K562 (cell line): ENCODE results near the gene KLRC4. TPM values are rescaled to one million over a fixed set of nuclear protein-coding genes. Genes with fewer than 3 reads are reported as not detected.

Experiments used
- ATAC-seq: fragments of 200-7000 bp; cut with Tn5 transposase; 3 replicates; pipeline ENCODE4 v1.9.1; 2020; ENCODE audit warnings: moderate library complexity
- BruUV-seq: library from RNA; stranded (reverse); fragments of 400-500 nt; replicated peaks from 2 replicates; lab custom pipeline; 2021; lab: Mats Ljungman, UMichigan
- CTCF ChIA-PET: fragments of 300-600 bp; formaldehyde crosslinking; extraction: SDS; loops from one replicate; lab custom pipeline; 2021; ENCODE audit warnings: low intra/inter-chr PET ratio; lab: Yijun Ruan, JAX
- POLR2A ChIA-PET: fragments of 300-600, 350-650 bp; sonication (Branson Sonifier 250); formaldehyde crosslinking; extraction: SDS; loops from one replicate; lab custom pipeline; 2021; ENCODE audit warnings: antibody characterized with exemption, inconsistent platforms; lab: Yijun Ruan, JAX
- DNase-seq, 4 experiments: peaks; one replicate each; pipeline versions ENCODE4 v3.0.0 to v3.0.0-alpha.2; 2011 to 2018; ENCODE audit warnings: low spot score in 3 of 4, mixed read lengths in 3 of 4; ENCODE audit errors: extremely low read depth in 1 of 4
- FAIRE-seq: peaks from 2 replicates; lab custom pipeline; 2011; peaks lifted over from hg19 to GRCh38; lab: Jason Lieb, UNC
- H2AFZ ChIP-seq: 2 replicates; pipeline ENCODE4 v1.6.0; 2011; ENCODE audit warnings: low read depth, low read length, control low read depth, inconsistent platforms
- H3K27ac ChIP-seq: fragments of 200-600 bp; 3 replicates; pipeline ENCODE4 v1.8.0; 2011; ENCODE audit warnings: low read depth, mild to moderate bottlenecking, control low read depth, inconsistent platforms, low read length, moderate library complexity, mixed read lengths; ENCODE audit errors: extremely low read depth
- H3K27me3 ChIP-seq, 2 experiments: fragments of 300-600 bp in 1 of 2; 2 replicates in 1 of 2; 3 replicates in 1 of 2; pipeline versions ENCODE4 v1.6.0 to v1.8.0; 2011; ENCODE audit warnings: inconsistent platforms in 2 of 2, low read length in 2 of 2, mild to moderate bottlenecking in 1 of 2, mixed read lengths in 1 of 2, moderate library complexity in 1 of 2; ENCODE audit not compliant: control insufficient read depth in 2 of 2, insufficient read depth in 2 of 2
- H3K36me3 ChIP-seq: fragments of 300-600 bp; 3 replicates; pipeline ENCODE4 v1.8.0; 2011; ENCODE audit warnings: mild to moderate bottlenecking, low read length, inconsistent platforms; ENCODE audit not compliant: control insufficient read depth, insufficient read depth
- H3K4me1 ChIP-seq, 2 experiments: fragments of 200-600 bp in 1 of 2; replicated peaks in 1 of 2; 2 replicates in 1 of 2; 3 replicates in 1 of 2; pipeline versions ENCODE4 v1.5.1 to v1.8.0; 2011; ENCODE audit warnings: inconsistent platforms in 2 of 2, low read length in 2 of 2, mild to moderate bottlenecking in 1 of 2, mixed read lengths in 1 of 2, moderate library complexity in 1 of 2; ENCODE audit not compliant: control insufficient read depth in 2 of 2, insufficient read depth in 2 of 2
- H3K4me2 ChIP-seq: 2 replicates; pipeline ENCODE4 v1.6.1; 2011; ENCODE audit warnings: low read length, control low read depth, inconsistent platforms, mixed read lengths; ENCODE audit not compliant: insufficient read depth
- H3K4me3 ChIP-seq: fragments of 200-600 bp; sonication (generic), shearing (Covaris generic); 2 replicates; pipeline ENCODE4 v1.5.1; 2016; ENCODE audit warnings: control low read depth, inconsistent platforms
- H3K79me2 ChIP-seq: fragments of 200-600 bp; 3 replicates; pipeline ENCODE4 v1.8.0; 2011; ENCODE audit warnings: low read length, inconsistent platforms; ENCODE audit not compliant: control insufficient read depth, insufficient read depth
- H3K9ac ChIP-seq, 2 experiments: 2 replicates each; pipeline versions ENCODE4 v1.6.0 to v1.6.1; 2011; ENCODE audit warnings: low read depth in 2 of 2, low read length in 2 of 2, control low read depth in 1 of 2, inconsistent platforms in 1 of 2, mild to moderate bottlenecking in 1 of 2, mixed read lengths in 1 of 2; ENCODE audit not compliant: insufficient read depth in 1 of 2
- H3K9me1 ChIP-seq: one replicate; pipeline ENCODE4 v1.6.0; 2011; ENCODE audit warnings: inconsistent platforms, mild to moderate bottlenecking, low read length, moderate library complexity; ENCODE audit not compliant: control insufficient read depth, insufficient read depth
- H3K9me3 ChIP-seq: replicated peaks from 2 replicates; pipeline ENCODE4 v1.5.1; 2011; ENCODE audit warnings: low read depth, low read length, inconsistent platforms; ENCODE audit not compliant: control insufficient read depth, insufficient read depth
- H4K20me1 ChIP-seq: replicated peaks from 2 replicates; pipeline ENCODE4 v1.6.1; 2011; ENCODE audit warnings: low read length, inconsistent platforms, mixed read lengths; ENCODE audit not compliant: control insufficient read depth, insufficient read depth
- AFF1 ChIP-seq, 2 experiments: fragments of 450-650 bp; IDR thresholded peaks; 2 replicates each; pipeline ENCODE4 v1.6.1; 2018; ENCODE audit warnings: mild to moderate bottlenecking in 2 of 2, low read depth in 1 of 2; ENCODE audit not compliant: partially characterized antibody in 2 of 2
- ARID3A ChIP-seq: IDR thresholded peaks from 2 replicates; pipeline ENCODE4 v1.6.1; 2012; ENCODE audit warnings: low read depth, low read length, improper control_type of control experiment, borderline replicate concordance
- ATF7 ChIP-seq: fragments of 450-650 bp; IDR thresholded peaks from 2 replicates; pipeline ENCODE4 v1.7.1; 2014; ENCODE audit warnings: mild to moderate bottlenecking, moderate library complexity
- MXI1 ChIP-seq: IDR thresholded peaks from 2 replicates; pipeline ENCODE4 v1.6.1; 2011; ENCODE audit warnings: low read depth, mild to moderate bottlenecking, improper control_type of control experiment, low read length
- NCOA6 ChIP-seq: fragments of 450-650 bp; IDR thresholded peaks from 2 replicates; pipeline ENCODE4 v1.6.1; 2017; ENCODE audit warnings: mild to moderate bottlenecking
- NFRKB ChIP-seq: fragments of 450-650 bp; IDR thresholded peaks from 2 replicates; pipeline ENCODE4 v1.6.1; 2016; ENCODE audit warnings: low read depth
- PTBP1 ChIP-seq: fragments of 200-400 bp; formaldehyde crosslinking; IDR thresholded peaks from 2 replicates; pipeline ENCODE4 v1.6.1; 2017; ENCODE audit warnings: low read depth, low read length
- SRSF9 ChIP-seq: fragments of 200-400 bp; formaldehyde crosslinking; IDR thresholded peaks from 2 replicates; pipeline ENCODE4 v1.6.1; 2017; ENCODE audit warnings: low read depth, low read length, borderline replicate concordance
- ZBTB2 ChIP-seq: fragments of 450-650 bp; IDR thresholded peaks from 2 replicates; pipeline ENCODE4 v1.6.1; 2016; ENCODE audit warnings: antibody characterized with exemption
- ZNF143 ChIP-seq: sonication (generic); formaldehyde crosslinking; IDR thresholded peaks from 2 replicates; pipeline ENCODE4 v1.9.0; 2022; ENCODE audit warnings: mild to moderate bottlenecking, missing genetic modification reagents
- ZNF174 ChIP-seq: fragments of 250-450 bp; sonication (Bioruptor Pico); IDR thresholded peaks from 2 replicates; pipeline ENCODE4 v1.4.0; 2020; ENCODE audit warnings: mild to moderate bottlenecking
- ZNF699 ChIP-seq: fragments of 250-450 bp; sonication (Bioruptor Pico); IDR thresholded peaks from 2 replicates; pipeline ENCODE4 v1.8.0; 2021; ENCODE audit warnings: mild to moderate bottlenecking, moderate library complexity; ENCODE audit not compliant: insufficient replicate concordance
- ZSCAN32 ChIP-seq: fragments of 450-650 bp; formaldehyde crosslinking; IDR thresholded peaks from 2 replicates; pipeline ENCODE4 v1.4.0; 2020; ENCODE audit warnings: mild to moderate bottlenecking, moderate library complexity
- WGBS: fragments of 100-300 bp; shearing (Covaris generic); methylation state at CpG from one replicate; pipeline ENCODE4 v1.1.6; 2016; ENCODE audit warnings: low coverage, mixed read lengths; ENCODE audit not compliant: insufficient coverage; ENCODE audit errors: missing lambda C conversion rate; 5-methylcytosine and 5-hydroxymethylcytosine counted together
- in situ Hi-C: fragments of 300-500 bp; cut with MboI; formaldehyde crosslinking; loops from 4 replicates; pipeline ENCODE4 v1.15.0; 2018; ENCODE audit warnings: inconsistent platforms, mixed read lengths
- intact Hi-C: fragments of 100-400 bp; cut with micrococcal nuclease; formaldehyde crosslinking; loops from 2 replicates; pipeline ENCODE4 v1.14.2; 2022
- polyA plus RNA-seq, 8 experiments: library from polyadenylated mRNA; depleted of rRNA in 4 of 8; stranded (reverse) in 5 of 8; unstranded in 3 of 8; fragments of >200 nt; fragmentation: Nextera tagmentation in 2 of 8; fragmentation: Illumina TruSeq in 1 of 8; extraction: Ambion mirVana in 2 of 8; extraction: Trizol in 1 of 8; gene quantifications; 2 replicates each; pipeline versions ENCODE4 v1.2.1 to v1.2.3, GENCODE V29; 2011 to 2014; ENCODE audit warnings: inconsistent platforms in 1 of 8, missing spikeins in 1 of 8
- total RNA-seq, 7 experiments: library from RNA; depleted of rRNA in 6 of 7; stranded (reverse); fragments of >200 nt in 6 of 7; fragmentation: Illumina TruSeq in 2 of 7; extraction: Trizol in 2 of 7; gene quantifications; 2 replicates each; pipeline versions ENCODE4 v1.2.1 to v1.2.3, GENCODE V29; 2011 to 2021; ENCODE audit warnings: low replicate concordance in 1 of 7
- TF ChIP-seq, protein P1 (sequence below): fragments of 450-650 bp; formaldehyde crosslinking; IDR thresholded peaks from 2 replicates; pipeline ENCODE4 v1.4.0; 2020; ENCODE audit warnings: mild to moderate bottlenecking, moderate library complexity

Gene KLRC4
- total and polyA plus RNA-seq, 9 of the 15 experiments (the other 6 are each of a cell fraction or from before 2014, with no cell fraction given) = 0.17 TPM; not detected in 8

- intact Hi-C loops (no loop called here), in situ Hi-C loops (no loop called here)
- no peaks in the 10 kb centered on the region for H3K27me3 ChIP-seq
- H3K9me1 ChIP-seq = no peaks in the 10 kb centered on the region
- H3K79me2 ChIP-seq = no peaks in the 10 kb centered on the region
- BruUV-seq = no TSS peak
- DNase-seq = no peak
- no peak overlapping the region for H3K9ac ChIP-seq
- CTCF ChIA-PET = no interaction called here
- 78% methylated on average over 4 of the region's 4 CpGs for WGBS
- H3K4me2 ChIP-seq = no peak overlapping the region
- H3K4me1 ChIP-seq = no peaks in the 10 kb centered on the region
- POLR2A ChIA-PET = interaction anchor here (0.9 to 1.4 kb wide), 2 partner anchors 14 to 17 kb away, joined by 3 read pairs; no protein-coding TSS in a partner anchor
- no peaks in the 10 kb centered on the region for H4K20me1 ChIP-seq
- H3K4me3 ChIP-seq = no peak overlapping the region
- H3K9me3 ChIP-seq = no peaks in the 10 kb centered on the region
- ATAC-seq = no peak
- no peaks in the 10 kb centered on the region for H3K36me3 ChIP-seq
- no peak overlapping the region for H2AFZ ChIP-seq
- FAIRE-seq = no peak
- no peak overlapping the region for H3K27ac ChIP-seq
- TF ChIP-seq SRSF9 (no peak), ZSCAN32 (CRISPR knock-in tag) (no peak), ARID3A (no peak), NFRKB (no peak), ATF7 (no peak), ZNF699 (CRISPR knock-in tag) (no peak), AFF1 (IDR thresholded peaks at IDR 0.05; ENCODE audit: low read depth in 1 of 2, partially characterized antibody in 2 of 2) (no peak), ZBTB2 (no peak), ZNF174 (CRISPR knock-in tag) (no peak), ZNF143 (CRISPR knock-in tag) (no peak), MXI1 (no peak), NCOA6 (no peak), PTBP1 (no peak)
- TF ChIP-seq, protein P1, sequence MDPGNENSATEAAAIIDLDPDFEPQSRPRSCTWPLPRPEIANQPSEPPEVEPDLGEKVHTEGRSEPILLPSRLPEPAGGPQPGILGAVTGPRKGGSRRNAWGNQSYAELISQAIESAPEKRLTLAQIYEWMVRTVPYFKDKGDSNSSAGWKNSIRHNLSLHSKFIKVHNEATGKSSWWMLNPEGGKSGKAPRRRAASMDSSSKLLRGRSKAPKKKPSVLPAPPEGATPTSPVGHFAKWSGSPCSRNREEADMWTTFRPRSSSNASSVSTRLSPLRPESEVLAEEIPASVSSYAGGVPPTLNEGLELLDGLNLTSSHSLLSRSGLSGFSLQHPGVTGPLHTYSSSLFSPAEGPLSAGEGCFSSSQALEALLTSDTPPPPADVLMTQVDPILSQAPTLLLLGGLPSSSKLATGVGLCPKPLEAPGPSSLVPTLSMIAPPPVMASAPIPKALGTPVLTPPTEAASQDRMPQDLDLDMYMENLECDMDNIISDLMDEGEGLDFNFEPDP (CRISPR knock-in tag) = no peak
These were observed 27.5 kb downstream of the KLRC4 start for GRCh38 chr12:10381928-10382628.
